Fibroblast of skin of left quadriceps (primary cell): ENCODE measurements around the gene DSCAM.
"Not testable (repeated sequence)": the region's sequence is repeated elsewhere in the genome, so short reads cannot be mapped to it uniquely, and the experiment has no call there.

Experiments used
- DNase-seq, 2 experiments: peaks; one replicate each; pipeline ENCODE4 v3.0.0-alpha.2; 2013; ENCODE audit warnings: low read depth in 2 of 2

DSCAM gene

GRCh38 chr21:40461008-40461407 lies 385.9 kb downstream of the DSCAM start:
- DNase-seq = no peak

- no peak for DNase-seq
Observed at GRCh38 chr21:40457741-40458140, 389.2 kb downstream of the DSCAM start.

GRCh38 chr21:40454057-40454456 lies 392.9 kb downstream of the DSCAM start:
- no peak for DNase-seq

GRCh38 chr21:40453183-40453582 lies 393.8 kb downstream of the DSCAM start:
- DNase-seq = no peak

- no peak for DNase-seq
Observed at GRCh38 chr21:40452548-40452947, 394.4 kb downstream of the DSCAM start.

GRCh38 chr21:40447016-40447415 lies 399.9 kb downstream of the DSCAM start:
- no peak for DNase-seq

GRCh38 chr21:40445349-40445921 lies 401.5 kb downstream of the DSCAM start:
- DNase-seq = no peak

- DNase-seq = not testable (repeated sequence)
Observed at GRCh38 chr21:40439581-40439980, 407.4 kb downstream of the DSCAM start.

GRCh38 chr21:40438616-40439015 lies 408.3 kb downstream of the DSCAM start:
- DNase-seq = no peak

- DNase-seq = no peak
Observed at GRCh38 chr21:40436261-40436660, 410.7 kb downstream of the DSCAM start.

GRCh38 chr21:40433538-40433937 lies 413.4 kb downstream of the DSCAM start:
- DNase-seq = no peak

GRCh38 chr21:40425981-40426380 lies 421.0 kb downstream of the DSCAM start:
- DNase-seq = no peak

- DNase-seq = no peak
Observed at GRCh38 chr21:40422896-40423635, 423.9 kb downstream of the DSCAM start.

- no peak for DNase-seq
Observed at GRCh38 chr21:40421121-40421520, 425.8 kb downstream of the DSCAM start.

GRCh38 chr21:40416572-40416971 lies 430.4 kb downstream of the DSCAM start:
- DNase-seq = no peak

GRCh38 chr21:40408561-40408960 lies 438.4 kb downstream of the DSCAM start:
- DNase-seq = no peak

- DNase-seq = no peak
Observed at GRCh38 chr21:40404396-40404800, 442.6 kb downstream of the DSCAM start.

- DNase-seq = no peak
Observed at GRCh38 chr21:40402884-40403582, 443.9 kb downstream of the DSCAM start.

- no peak for DNase-seq
Observed at GRCh38 chr21:40395732-40396131, 451.2 kb downstream of the DSCAM start.

- no peak for DNase-seq
Observed at GRCh38 chr21:40393066-40393465, 453.9 kb downstream of the DSCAM start.

GRCh38 chr21:40388046-40388445 lies 458.9 kb downstream of the DSCAM start:
- no peak for DNase-seq

GRCh38 chr21:40386981-40387747 lies 459.8 kb downstream of the DSCAM start:
- DNase-seq = no peak
